ENCODE data around the gene ZNF268. TPM values are rescaled to one million over a fixed set of nuclear protein-coding genes. Genes with fewer than 3 reads are reported as not detected.

Gene ZNF268
- total RNA-seq, 1 experiment from 2014 or later = 22.4 TPM

DNA sequence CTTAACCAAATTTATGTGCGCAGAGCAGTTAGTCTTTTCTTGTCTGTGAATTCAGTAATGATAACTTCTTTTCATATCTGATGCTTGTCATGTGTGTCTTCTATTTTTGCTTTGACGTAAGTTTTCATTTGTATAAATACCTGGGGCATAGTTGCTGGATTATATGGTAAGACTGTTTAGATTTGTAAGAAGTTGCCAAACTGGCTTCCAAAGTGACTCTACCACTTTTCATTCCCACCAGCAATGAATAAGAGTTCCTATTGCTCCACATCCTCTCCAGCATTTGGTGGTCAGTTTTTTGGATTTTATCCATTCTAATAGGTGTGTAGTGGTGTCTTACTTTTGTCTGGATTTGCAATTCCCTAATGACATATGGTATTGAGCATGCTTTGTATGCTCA, 8.9 kb downstream of the ZNF268 start:
- H3K27me3 ChIP-seq (ENCODE audit: control insufficient read depth, insufficient read depth, low read length) = no peaks in the 10 kb centered on the region
- H3K27ac ChIP-seq (ENCODE audit: low read length) = no peak overlapping the region
- no TSS peak for BruUV-seq (replicated peaks)
- ChIA-PET POLR2A (no interaction called here), CTCF (no interaction called here)
- peaks cover 9% of the 10 kb centered on the region for H3K36me3 ChIP-seq (ENCODE audit: control insufficient read depth, insufficient read depth, low read length)
- in situ Hi-C loops (cut with HindIII; ENCODE audit: low pct_unique_long_range_greater_than_20kb, low sequenced_read_pairs) (no loop called here), intact Hi-C loops (cut with micrococcal nuclease; ENCODE audit: unreplicated experiment) (no loop called here)
- H3K9me3 ChIP-seq (ENCODE audit: control insufficient read depth, insufficient read depth, low read depth, low read length) = peaks cover 73% of the 10 kb centered on the region; the same call in 1 of the 2 replicates
- TF ChIP-seq, protein P1, sequence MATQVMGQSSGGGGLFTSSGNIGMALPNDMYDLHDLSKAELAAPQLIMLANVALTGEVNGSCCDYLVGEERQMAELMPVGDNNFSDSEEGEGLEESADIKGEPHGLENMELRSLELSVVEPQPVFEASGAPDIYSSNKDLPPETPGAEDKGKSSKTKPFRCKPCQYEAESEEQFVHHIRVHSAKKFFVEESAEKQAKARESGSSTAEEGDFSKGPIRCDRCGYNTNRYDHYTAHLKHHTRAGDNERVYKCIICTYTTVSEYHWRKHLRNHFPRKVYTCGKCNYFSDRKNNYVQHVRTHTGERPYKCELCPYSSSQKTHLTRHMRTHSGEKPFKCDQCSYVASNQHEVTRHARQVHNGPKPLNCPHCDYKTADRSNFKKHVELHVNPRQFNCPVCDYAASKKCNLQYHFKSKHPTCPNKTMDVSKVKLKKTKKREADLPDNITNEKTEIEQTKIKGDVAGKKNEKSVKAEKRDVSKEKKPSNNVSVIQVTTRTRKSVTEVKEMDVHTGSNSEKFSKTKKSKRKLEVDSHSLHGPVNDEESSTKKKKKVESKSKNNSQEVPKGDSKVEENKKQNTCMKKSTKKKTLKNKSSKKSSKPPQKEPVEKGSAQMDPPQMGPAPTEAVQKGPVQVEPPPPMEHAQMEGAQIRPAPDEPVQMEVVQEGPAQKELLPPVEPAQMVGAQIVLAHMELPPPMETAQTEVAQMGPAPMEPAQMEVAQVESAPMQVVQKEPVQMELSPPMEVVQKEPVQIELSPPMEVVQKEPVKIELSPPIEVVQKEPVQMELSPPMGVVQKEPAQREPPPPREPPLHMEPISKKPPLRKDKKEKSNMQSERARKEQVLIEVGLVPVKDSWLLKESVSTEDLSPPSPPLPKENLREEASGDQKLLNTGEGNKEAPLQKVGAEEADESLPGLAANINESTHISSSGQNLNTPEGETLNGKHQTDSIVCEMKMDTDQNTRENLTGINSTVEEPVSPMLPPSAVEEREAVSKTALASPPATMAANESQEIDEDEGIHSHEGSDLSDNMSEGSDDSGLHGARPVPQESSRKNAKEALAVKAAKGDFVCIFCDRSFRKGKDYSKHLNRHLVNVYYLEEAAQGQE (IDR thresholded peaks at IDR 0.05; ENCODE audit: insufficient read depth in 1 of 2, low read depth in 2 of 2, low read length in 1 of 2) = no peak
- TF ChIP-seq, protein P2, sequence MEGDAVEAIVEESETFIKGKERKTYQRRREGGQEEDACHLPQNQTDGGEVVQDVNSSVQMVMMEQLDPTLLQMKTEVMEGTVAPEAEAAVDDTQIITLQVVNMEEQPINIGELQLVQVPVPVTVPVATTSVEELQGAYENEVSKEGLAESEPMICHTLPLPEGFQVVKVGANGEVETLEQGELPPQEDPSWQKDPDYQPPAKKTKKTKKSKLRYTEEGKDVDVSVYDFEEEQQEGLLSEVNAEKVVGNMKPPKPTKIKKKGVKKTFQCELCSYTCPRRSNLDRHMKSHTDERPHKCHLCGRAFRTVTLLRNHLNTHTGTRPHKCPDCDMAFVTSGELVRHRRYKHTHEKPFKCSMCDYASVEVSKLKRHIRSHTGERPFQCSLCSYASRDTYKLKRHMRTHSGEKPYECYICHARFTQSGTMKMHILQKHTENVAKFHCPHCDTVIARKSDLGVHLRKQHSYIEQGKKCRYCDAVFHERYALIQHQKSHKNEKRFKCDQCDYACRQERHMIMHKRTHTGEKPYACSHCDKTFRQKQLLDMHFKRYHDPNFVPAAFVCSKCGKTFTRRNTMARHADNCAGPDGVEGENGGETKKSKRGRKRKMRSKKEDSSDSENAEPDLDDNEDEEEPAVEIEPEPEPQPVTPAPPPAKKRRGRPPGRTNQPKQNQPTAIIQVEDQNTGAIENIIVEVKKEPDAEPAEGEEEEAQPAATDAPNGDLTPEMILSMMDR (IDR thresholded peaks at IDR 0.05) = no peak
- TF ChIP-seq POLR2AphosphoS5 (IDR thresholded peaks at IDR 0.05; ENCODE audit: low read depth, low read length) (no peak), SIN3A (IDR thresholded peaks at IDR 0.05; ENCODE audit: borderline replicate concordance, insufficient read depth, low read depth, low read length) (no peak), TCF7L2 (IDR thresholded peaks at IDR 0.05; ENCODE audit: low read depth, low read length) (no peak)
- DNase-seq (ENCODE audit: low read depth, low spot score) = no peak
- ATAC-seq = no peak
- no peak overlapping the region for H3K4me3 ChIP-seq (ENCODE audit: low read depth in 2 of 2, low read length in 2 of 2)
- no peaks in the 10 kb centered on the region for H3K4me1 ChIP-seq (ENCODE audit: control insufficient read depth, insufficient read depth, low read length)

DNA sequence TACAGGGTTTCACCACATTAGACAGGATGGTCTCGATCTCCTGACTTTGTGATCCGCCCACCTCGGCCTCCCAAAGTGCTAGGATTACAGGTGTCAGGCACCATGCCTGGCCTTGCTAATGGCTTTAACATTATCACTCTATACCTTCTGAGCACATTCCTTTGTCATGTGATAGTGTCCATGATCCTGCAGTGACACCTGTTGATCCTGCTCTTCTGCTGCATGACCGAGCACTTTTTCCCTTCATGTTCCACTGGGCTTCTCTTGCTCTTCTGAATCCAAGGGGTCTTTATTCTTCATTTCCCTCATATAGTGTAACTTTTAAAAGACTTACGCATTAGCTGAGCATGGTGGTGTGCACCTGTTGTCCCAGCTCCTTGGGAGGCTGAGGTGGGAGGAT, 11.6 kb downstream of the ZNF268 start:
- POLR2A ChIA-PET = no interaction called here
- Histone ChIP-seq H3K9me3 (ENCODE audit: control insufficient read depth, insufficient read depth, low read depth, low read length) (peaks cover 57% of the 10 kb centered on the region; the same call in 1 of the 2 replicates), H3K4me1 (ENCODE audit: control insufficient read depth, insufficient read depth, low read length) (no peaks in the 10 kb centered on the region), H3K27me3 (ENCODE audit: control insufficient read depth, insufficient read depth, low read length) (no peaks in the 10 kb centered on the region), H3K4me3 (ENCODE audit: low read depth in 2 of 2, low read length in 2 of 2) (no peak overlapping the region), H3K36me3 (ENCODE audit: control insufficient read depth, insufficient read depth, low read length) (peaks cover 7% of the 10 kb centered on the region), H3K27ac (ENCODE audit: low read length) (no peak overlapping the region)
- in situ Hi-C loops (cut with HindIII; ENCODE audit: low pct_unique_long_range_greater_than_20kb, low sequenced_read_pairs) = no loop called here
- DNase-seq (ENCODE audit: low read depth, low spot score) (no peak), ATAC-seq (no peak)
- CTCF ChIA-PET = no interaction called here
- TF ChIP-seq, protein P2 (IDR thresholded peaks at IDR 0.05) = no peak
- TF ChIP-seq SIN3A (IDR thresholded peaks at IDR 0.05; ENCODE audit: borderline replicate concordance, insufficient read depth, low read depth, low read length) = no peak
- no peak for TF ChIP-seq TCF7L2 (IDR thresholded peaks at IDR 0.05; ENCODE audit: low read depth, low read length)
- TF ChIP-seq, protein P1 (IDR thresholded peaks at IDR 0.05; ENCODE audit: insufficient read depth in 1 of 2, low read depth in 2 of 2, low read length in 1 of 2) = no peak
- no peak for TF ChIP-seq POLR2AphosphoS5 (IDR thresholded peaks at IDR 0.05; ENCODE audit: low read depth, low read length)
- intact Hi-C loops (cut with micrococcal nuclease; ENCODE audit: unreplicated experiment) = no loop called here
- BruUV-seq (replicated peaks) = no TSS peak
